H9 (cell line): ENCODE results near the gene MRPS6. TPM values are rescaled to one million over a fixed set of nuclear protein-coding genes. Genes with fewer than 3 reads are reported as not detected.

Experiments
- DNase-seq: peaks from one replicate; pipeline ENCODE4 v3.0.0-alpha.2; 2017
- H2AFZ ChIP-seq: one replicate; pipeline ENCODE4 v1.6.1; 2013; ENCODE audit warnings: mild to moderate bottlenecking, low read length, control low read depth, moderate library complexity
- H2AK5ac ChIP-seq: 2 replicates; pipeline ENCODE4 v1.6.1; 2013; ENCODE audit warnings: low read length, control low read depth, mixed read lengths; ENCODE audit not compliant: insufficient read length
- H2BK120ac ChIP-seq: one replicate; pipeline ENCODE4 v1.6.1; 2013; ENCODE audit warnings: low read depth, mild to moderate bottlenecking, low read length, control low read depth, inconsistent platforms; ENCODE audit not compliant: poor library complexity, severe bottlenecking
- H2BK12ac ChIP-seq: 2 replicates; pipeline ENCODE4 v1.6.1; 2013; ENCODE audit warnings: low read length, control low read depth, mixed read lengths, low read depth; ENCODE audit not compliant: insufficient read length
- H2BK15ac ChIP-seq: 2 replicates; pipeline ENCODE4 v1.6.1; 2013; ENCODE audit warnings: low read depth, low read length, control low read depth
- H2BK20ac ChIP-seq: one replicate; pipeline ENCODE4 v1.6.1; 2013; ENCODE audit warnings: low read depth, mild to moderate bottlenecking, low read length, control low read depth, inconsistent platforms; ENCODE audit not compliant: poor library complexity, severe bottlenecking
- H2BK5ac ChIP-seq: 2 replicates; pipeline ENCODE4 v1.6.1; 2013; ENCODE audit warnings: low read length, control low read depth, mixed read lengths; ENCODE audit not compliant: insufficient read length
- H3K14ac ChIP-seq: 2 replicates; pipeline ENCODE4 v1.6.1; 2013; ENCODE audit warnings: low read length, control low read depth; ENCODE audit not compliant: insufficient read depth
- H3K18ac ChIP-seq: 2 replicates; pipeline ENCODE4 v1.6.1; 2013; ENCODE audit warnings: low read depth, mild to moderate bottlenecking, mixed read lengths, low read length, control low read depth; ENCODE audit not compliant: insufficient read length
- H3K23ac ChIP-seq: 2 replicates; pipeline ENCODE4 v1.6.1; 2013; ENCODE audit warnings: low read length, control low read depth, mixed read lengths, low read depth; ENCODE audit not compliant: insufficient read length
- H3K23me2 ChIP-seq: 2 replicates; pipeline ENCODE4 v1.6.1; 2013; ENCODE audit warnings: low read depth, mild to moderate bottlenecking, mixed read lengths, low read length, control low read depth; ENCODE audit not compliant: insufficient read length, poor library complexity, severe bottlenecking
- H3K27ac ChIP-seq: 2 replicates; pipeline ENCODE4 v1.5.1; 2013; ENCODE audit warnings: low read length, control low read depth, mixed read lengths, low read depth; ENCODE audit not compliant: insufficient read length
- H3K27me3 ChIP-seq: 2 replicates; pipeline ENCODE4 v1.6.1; 2013; ENCODE audit warnings: low read length, control low read depth, inconsistent platforms; ENCODE audit not compliant: insufficient read depth
- H3K4ac ChIP-seq: 2 replicates; pipeline ENCODE4 v1.6.1; 2013; ENCODE audit warnings: low read depth, mild to moderate bottlenecking, control low read depth, inconsistent platforms, low read length, moderate library complexity
- H3K4me1 ChIP-seq: 2 replicates; pipeline ENCODE4 v1.6.1; 2013; ENCODE audit warnings: low read length, control low read depth, inconsistent platforms; ENCODE audit not compliant: insufficient read depth
- H3K4me2 ChIP-seq: 2 replicates; pipeline ENCODE4 v1.6.1; 2013; ENCODE audit warnings: low read length, control low read depth, mixed read lengths; ENCODE audit not compliant: insufficient read length, insufficient read depth
- H3K56ac ChIP-seq: 2 replicates; pipeline ENCODE4 v1.6.1; 2013; ENCODE audit warnings: low read depth, mild to moderate bottlenecking, mixed read lengths, low read length, control low read depth; ENCODE audit not compliant: insufficient read length
- H3K79me1 ChIP-seq: 2 replicates; pipeline ENCODE4 v1.6.1; 2013; ENCODE audit warnings: low read depth, mild to moderate bottlenecking, moderate library complexity, low read length, control low read depth, inconsistent platforms; ENCODE audit not compliant: insufficient read depth, poor library complexity, severe bottlenecking
- H3K79me2 ChIP-seq: 2 replicates; pipeline ENCODE4 v1.6.1; 2013; ENCODE audit warnings: low read length, control low read depth, inconsistent platforms; ENCODE audit not compliant: insufficient read depth
- H3K9ac ChIP-seq: 2 replicates; pipeline ENCODE4 v1.6.1; 2013; ENCODE audit warnings: low read length, control low read depth, mixed read lengths; ENCODE audit not compliant: insufficient read length; ENCODE audit errors: extremely low read depth
- H3K9me3 ChIP-seq: one replicate; pipeline ENCODE4 v1.6.1; 2013; ENCODE audit warnings: low read depth, low read length, inconsistent platforms; ENCODE audit not compliant: control insufficient read depth
- H3T11ph ChIP-seq: one replicate; pipeline ENCODE4 v1.6.1; 2013; ENCODE audit warnings: mild to moderate bottlenecking, low read length, control low read depth, inconsistent platforms
- H4K20me1 ChIP-seq: one replicate; pipeline ENCODE4 v1.6.1; 2013; ENCODE audit not compliant: control insufficient read depth, insufficient read length, insufficient read depth
- H4K5ac ChIP-seq: 2 replicates; pipeline ENCODE4 v1.6.1; 2013; ENCODE audit warnings: low read depth, mild to moderate bottlenecking, mixed read lengths, low read length, control low read depth; ENCODE audit not compliant: insufficient read length
- H4K8ac ChIP-seq: replicated peaks from 2 replicates; pipeline ENCODE4 v1.6.1; 2013; ENCODE audit warnings: low read length, control low read depth, mixed read lengths, low read depth; ENCODE audit not compliant: insufficient read length
- H4K91ac ChIP-seq: 2 replicates; pipeline ENCODE4 v1.6.1; 2013; ENCODE audit warnings: low read depth, mild to moderate bottlenecking, moderate library complexity, mixed read lengths, low read length, control low read depth; ENCODE audit not compliant: insufficient read length
- H3K27ac Mint-ChIP-seq, 3 experiments: 2 replicates in 2 of 3; 3 replicates in 1 of 3; pipeline ENCODE4 v1.8.0; 2020 to 2021; ENCODE audit warnings: mixed read lengths in 3 of 3, mild to moderate bottlenecking in 1 of 3, moderate library complexity in 1 of 3
- H3K27me3 Mint-ChIP-seq: 2 replicates; pipeline ENCODE4 v1.8.0; 2021; ENCODE audit warnings: low read depth, mild to moderate bottlenecking, moderate library complexity, mixed read lengths
- H3K36me3 Mint-ChIP-seq, 3 experiments: 2 replicates in 2 of 3; 3 replicates in 1 of 3; pipeline ENCODE4 v1.8.0; 2020 to 2021; ENCODE audit warnings: low read depth in 3 of 3, mixed read lengths in 3 of 3; ENCODE audit not compliant: insufficient read depth in 1 of 3
- H3K4me1 Mint-ChIP-seq, 2 experiments: 2 replicates each; pipeline ENCODE4 v1.8.0; 2020; ENCODE audit warnings: mixed read lengths in 2 of 2
- H3K4me3 Mint-ChIP-seq, 2 experiments: 2 replicates in 1 of 2; 3 replicates in 1 of 2; pipeline ENCODE4 v1.8.0; 2020 to 2021; ENCODE audit warnings: mild to moderate bottlenecking in 2 of 2, mixed read lengths in 2 of 2, moderate library complexity in 1 of 2
- H3K9me3 Mint-ChIP-seq, 2 experiments: 2 replicates in 1 of 2; 3 replicates in 1 of 2; pipeline ENCODE4 v1.8.0; 2020; ENCODE audit warnings: mild to moderate bottlenecking in 2 of 2, mixed read lengths in 2 of 2, moderate library complexity in 1 of 2
- WGBS: extraction: QIAGEN DNeasy Blood & Tissue Kit; methylation state at CpG from one replicate; pipeline ENCODE4 v1.1.7; 2013; ENCODE audit warnings: missing lambda C conversion rate, low lambda C conversion rate, mixed read lengths; ENCODE audit not compliant: insufficient read length; ENCODE audit errors: extremely low coverage; 5-methylcytosine and 5-hydroxymethylcytosine counted together
- total RNA-seq: library from RNA; stranded (reverse); gene quantifications from 2 replicates; pipeline ENCODE4 v1.2.1, GENCODE V29; 2021
- TF ChIP-seq, protein P1 (sequence below): fragments of 200-600 bp; sonication (generic); conservative IDR thresholded peaks from 3 replicates; pipeline ENCODE4 v1.8.0; 2021; ENCODE audit warnings: antibody characterized with exemption, mild to moderate bottlenecking

The MRPS6 gene
- total RNA-seq, 1 experiment from 2014 or later: 83.2 TPM

DNA sequence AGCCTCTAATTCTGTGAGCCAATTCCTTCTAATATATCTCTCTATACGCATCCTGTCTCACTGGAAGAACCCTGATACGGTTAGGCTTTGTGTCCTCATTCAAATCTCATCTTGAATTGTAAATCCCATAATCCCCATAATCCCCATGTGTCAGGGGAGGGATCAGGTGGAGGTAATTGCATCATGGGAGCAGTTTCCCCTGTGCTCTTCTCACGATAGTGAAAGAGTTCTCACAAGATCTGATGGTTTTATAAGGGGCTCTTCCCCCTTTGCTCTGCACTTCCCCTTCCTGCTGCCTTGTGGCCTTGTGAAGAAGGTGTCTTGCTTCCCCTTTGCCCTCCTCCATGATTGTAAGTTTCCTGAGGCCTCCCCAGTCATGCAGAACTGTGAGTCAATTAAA is 116.1 kb downstream of the MRPS6 start:
- H2AK5ac ChIP-seq: no peak overlapping the region
- no peak overlapping the region for H3K4me3 Mint-ChIP-seq
- H3K14ac ChIP-seq: no peak overlapping the region
- H2BK120ac ChIP-seq: no peak overlapping the region
- H3K56ac ChIP-seq: no peak overlapping the region
- H3K36me3 Mint-ChIP-seq: peaks cover 6 to 20% (median 15%) of the 10 kb centered on the region in 3 experiments; a peak in 6 of 7 replicates
- DNase-seq: no peak
- peaks cover 33 to 38% of the 10 kb centered on the region in 2 experiments for H3K4me1 Mint-ChIP-seq
- H3K79me2 ChIP-seq: no peaks in the 10 kb centered on the region
- no CpG with 5 or more reads among the region's 3 CpGs for WGBS
- no peak overlapping the region for H3K18ac ChIP-seq
- H3K79me1 ChIP-seq: no peaks in the 10 kb centered on the region
- H4K5ac ChIP-seq: no peak overlapping the region
- no peak overlapping the region for H3K27ac ChIP-seq
- H2AFZ ChIP-seq: no peak overlapping the region
- H3K4ac ChIP-seq: no peak overlapping the region
- peaks cover 5% of the 10 kb centered on the region; the same call in 1 of the 2 replicates for H3K4me1 ChIP-seq
- no peak overlapping the region for H4K91ac ChIP-seq
- H3T11ph ChIP-seq: no peak overlapping the region
- no peaks in the 10 kb centered on the region for H3K27me3 ChIP-seq
- no peak overlapping the region for H2BK5ac ChIP-seq
- no peaks in the 10 kb centered on the region for H4K20me1 ChIP-seq
- no peak overlapping the region for H3K9ac ChIP-seq
- no peak overlapping the region for H3K23ac ChIP-seq
- H3K9me3 ChIP-seq: peaks cover 5% of the 10 kb centered on the region
- no peak overlapping the region for H2BK12ac ChIP-seq
- TF ChIP-seq, protein P1, sequence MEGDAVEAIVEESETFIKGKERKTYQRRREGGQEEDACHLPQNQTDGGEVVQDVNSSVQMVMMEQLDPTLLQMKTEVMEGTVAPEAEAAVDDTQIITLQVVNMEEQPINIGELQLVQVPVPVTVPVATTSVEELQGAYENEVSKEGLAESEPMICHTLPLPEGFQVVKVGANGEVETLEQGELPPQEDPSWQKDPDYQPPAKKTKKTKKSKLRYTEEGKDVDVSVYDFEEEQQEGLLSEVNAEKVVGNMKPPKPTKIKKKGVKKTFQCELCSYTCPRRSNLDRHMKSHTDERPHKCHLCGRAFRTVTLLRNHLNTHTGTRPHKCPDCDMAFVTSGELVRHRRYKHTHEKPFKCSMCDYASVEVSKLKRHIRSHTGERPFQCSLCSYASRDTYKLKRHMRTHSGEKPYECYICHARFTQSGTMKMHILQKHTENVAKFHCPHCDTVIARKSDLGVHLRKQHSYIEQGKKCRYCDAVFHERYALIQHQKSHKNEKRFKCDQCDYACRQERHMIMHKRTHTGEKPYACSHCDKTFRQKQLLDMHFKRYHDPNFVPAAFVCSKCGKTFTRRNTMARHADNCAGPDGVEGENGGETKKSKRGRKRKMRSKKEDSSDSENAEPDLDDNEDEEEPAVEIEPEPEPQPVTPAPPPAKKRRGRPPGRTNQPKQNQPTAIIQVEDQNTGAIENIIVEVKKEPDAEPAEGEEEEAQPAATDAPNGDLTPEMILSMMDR: no peak
- H4K8ac ChIP-seq: no peak overlapping the region
- H3K27ac Mint-ChIP-seq: no peak overlapping the region
- no peaks in the 10 kb centered on the region for H3K27me3 Mint-ChIP-seq
- H3K4me2 ChIP-seq: no peak overlapping the region
- no peak overlapping the region for H2BK15ac ChIP-seq
- H3K9me3 Mint-ChIP-seq: peaks cover 0 to 3% of the 10 kb centered on the region in 2 experiments; a peak in 4 of 5 replicates
- no peaks in the 10 kb centered on the region for H3K23me2 ChIP-seq
- H2BK20ac ChIP-seq: no peak overlapping the region
